IPS DF 6.9 (cell line): Measurements from ENCODE around the gene LMNTD1.
"Not testable (repeated sequence)": the region's sequence is repeated elsewhere in the genome, so short reads cannot be mapped to it uniquely, and the experiment has no call there.

Source experiments
- DNase-seq: peaks from one replicate; pipeline ENCODE4 v3.0.0-alpha.2; 2013; ENCODE audit warnings: low read depth, low spot score
- H3K27ac ChIP-seq: one replicate; pipeline ENCODE4 v1.5.1; 2013; ENCODE audit warnings: low read length, control low read depth
- H3K27me3 ChIP-seq: 2 replicates; pipeline ENCODE4 v1.6.1; 2013; ENCODE audit warnings: mild to moderate bottlenecking, low read length; ENCODE audit not compliant: control insufficient read depth, insufficient read depth
- H3K36me3 ChIP-seq: 2 replicates; pipeline ENCODE4 v1.6.1; 2013; ENCODE audit warnings: low read length; ENCODE audit not compliant: control insufficient read depth, insufficient read depth
- H3K4me1 ChIP-seq: 2 replicates; pipeline ENCODE4 v1.6.1; 2013; ENCODE audit warnings: low read length; ENCODE audit not compliant: control insufficient read depth, insufficient read depth
- H3K4me3 ChIP-seq: 2 replicates; pipeline ENCODE4 v1.5.1; 2013; ENCODE audit warnings: mild to moderate bottlenecking, low read length
- H3K9me3 ChIP-seq: 2 replicates; pipeline ENCODE4 v1.6.1; 2013; ENCODE audit warnings: low read length, inconsistent platforms; ENCODE audit not compliant: control insufficient read depth, insufficient read depth
- WGBS: extraction: QIAGEN DNeasy Blood & Tissue Kit; methylation state at CpG from one replicate; pipeline ENCODE4 v1.1.7; 2013; ENCODE audit warnings: mixed read lengths, missing lambda C conversion rate; ENCODE audit not compliant: insufficient read length, insufficient coverage; 5-methylcytosine and 5-hydroxymethylcytosine counted together

LMNTD1 gene

DNA sequence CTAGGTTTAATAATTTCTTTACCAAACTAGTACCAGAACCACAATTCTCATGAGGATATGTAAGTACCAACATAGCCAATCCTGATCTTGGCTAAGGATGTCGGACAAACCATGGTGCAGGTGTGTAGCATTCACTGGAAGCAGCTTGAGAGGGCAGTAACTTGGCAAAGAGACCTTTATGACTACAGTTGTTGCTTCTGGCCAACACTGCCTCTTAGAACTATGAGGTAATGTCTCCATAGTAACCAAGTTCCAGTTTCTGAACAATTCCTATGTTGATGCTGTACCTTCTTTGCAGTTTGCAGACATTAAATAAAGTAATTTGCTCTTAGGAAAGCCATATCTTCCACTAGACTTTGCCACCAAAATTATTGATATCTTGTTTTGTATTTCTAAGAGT lies at the start of gene LMNTD1:
Gene LMNTD1 (minus strand): TSS at position 186 of the 400 bp plus-strand sequence. CDS start 324 bp downstream, outside the sequence.
- H3K36me3 ChIP-seq, result no peaks in the 10 kb centered on the region
- H3K9me3 ChIP-seq, result no peaks in the 10 kb centered on the region
- no peak within 1 kb of the TSS for H3K27ac ChIP-seq
- H3K4me1 ChIP-seq, result no peaks in the 10 kb centered on the region
- DNase-seq, result no peak
- WGBS, result no CpG with 5 or more reads among the region's 1 CpG
- no peak within 1 kb of the TSS for H3K4me3 ChIP-seq
- H3K27me3 ChIP-seq, result no peaks in the 10 kb centered on the region

DNA sequence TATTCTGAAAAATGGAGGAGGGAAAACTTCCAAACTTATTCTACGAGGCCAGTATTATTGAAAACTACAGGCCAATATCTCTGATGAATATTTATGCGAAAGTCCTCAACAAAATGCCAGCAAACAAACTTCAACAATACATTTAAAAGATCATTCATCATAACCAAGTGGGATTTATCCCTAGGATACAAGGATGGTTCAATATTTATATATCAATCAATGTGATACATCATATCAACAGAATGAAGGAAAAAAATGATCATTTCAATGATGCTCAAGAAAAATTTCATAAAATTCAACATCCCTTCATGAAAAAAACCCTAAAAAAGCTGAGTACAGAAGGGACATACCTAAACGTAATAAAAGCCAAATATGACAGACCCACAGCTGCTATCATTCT lies 45.9 kb upstream of the LMNTD1 start:
- WGBS, result no CpG with 5 or more reads among the region's 3 CpGs

GRCh38 chr12:25595496-25595895 lies 42.4 kb upstream of the LMNTD1 start:
- not testable (repeated sequence) for H3K9me3 ChIP-seq, H3K4me3 ChIP-seq, DNase-seq, H3K27me3 ChIP-seq, H3K36me3 ChIP-seq, H3K27ac ChIP-seq, H3K4me1 ChIP-seq

More for the DNA sequence above, 45.9 kb upstream of the LMNTD1 start:
- H3K36me3 ChIP-seq, result no peaks in the 10 kb centered on the region
- H3K4me1 ChIP-seq, result no peaks in the 10 kb centered on the region
- no peak for DNase-seq
- H3K27me3 ChIP-seq, result no peaks in the 10 kb centered on the region
- H3K27ac ChIP-seq, result no peak overlapping the region
- no peak overlapping the region for H3K4me3 ChIP-seq
- H3K9me3 ChIP-seq, result no peaks in the 10 kb centered on the region

GRCh38 chr12:25594376-25594775 lies 41.3 kb upstream of the LMNTD1 start:
- Histone ChIP-seq H3K36me3 (no peaks in the 10 kb centered on the region), H3K27ac (no peak overlapping the region), H3K27me3 (no peaks in the 10 kb centered on the region), H3K9me3 (no peaks in the 10 kb centered on the region), H3K4me3 (no peak overlapping the region), H3K4me1 (no peaks in the 10 kb centered on the region; the same call in 1 of the 2 replicates)
- no CpG with 5 or more reads among the region's 2 CpGs for WGBS
- DNase-seq, result no peak

- Histone ChIP-seq H3K27ac (no peak overlapping the region), H3K4me1 (no peaks in the 10 kb centered on the region; the same call in 1 of the 2 replicates), H3K4me3 (no peak overlapping the region), H3K36me3 (no peaks in the 10 kb centered on the region), H3K27me3 (no peaks in the 10 kb centered on the region), H3K9me3 (no peaks in the 10 kb centered on the region)
- DNase-seq, result no peak
- no CpG with 5 or more reads among the region's 5 CpGs for WGBS
Measured at GRCh38 chr12:25592725-25593495, 39.8 kb upstream of the LMNTD1 start.

DNA sequence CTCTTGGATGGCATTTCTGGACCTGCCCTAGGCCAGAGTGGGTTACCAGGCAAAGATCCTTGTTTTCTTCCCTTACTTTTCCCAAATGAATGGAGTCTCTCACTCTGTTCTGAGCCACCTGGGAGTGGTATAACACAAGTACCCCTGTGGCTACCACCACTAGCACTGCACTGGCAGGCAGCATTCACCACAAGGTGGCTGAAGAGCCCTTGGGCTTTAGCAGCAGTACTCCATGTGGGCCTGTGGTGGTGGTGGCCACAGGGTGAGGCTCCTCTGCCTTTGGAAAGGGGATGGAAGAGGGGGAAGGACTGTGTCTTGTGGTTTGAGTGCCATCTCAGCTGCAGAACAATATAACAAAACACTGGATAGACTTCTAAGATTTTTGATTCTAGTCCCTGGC lies 38.1 kb upstream of the LMNTD1 start:
- H3K36me3 ChIP-seq, result no peaks in the 10 kb centered on the region
- DNase-seq, result peak; percentile 9

DNA sequence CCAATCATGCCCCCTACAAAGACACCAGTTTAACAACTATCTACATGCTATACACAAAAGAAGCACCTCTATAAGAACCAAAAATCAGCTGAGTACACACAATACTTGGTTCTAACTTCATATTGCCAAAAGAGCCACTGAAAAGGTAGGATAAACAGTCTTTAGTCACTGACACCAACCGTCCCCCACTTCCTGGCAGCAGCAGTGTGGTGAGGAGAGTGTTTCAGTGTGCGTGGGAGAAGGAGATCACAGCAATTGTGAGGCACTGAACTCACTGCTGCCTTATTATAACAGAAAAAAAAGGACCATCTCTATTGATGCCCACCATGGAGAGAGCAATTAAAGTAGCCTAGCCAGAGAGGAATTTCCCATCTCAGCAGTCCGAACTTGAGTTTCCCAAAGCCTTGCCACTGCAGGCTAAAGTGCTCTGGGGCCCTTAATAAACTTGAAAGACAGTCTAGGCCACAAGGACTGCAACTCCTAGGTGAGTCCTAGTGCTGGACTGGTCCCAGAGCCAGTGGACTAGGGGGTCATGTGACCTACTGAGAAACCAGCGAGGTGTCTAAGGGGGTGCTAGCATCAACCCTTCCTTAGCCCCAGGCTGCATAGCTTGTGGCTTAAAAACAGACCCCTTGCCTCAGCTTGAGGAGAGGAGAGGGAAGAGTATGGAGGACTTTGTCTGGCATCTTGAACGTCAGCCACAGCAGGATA lies 37.1 kb upstream of the LMNTD1 start:
- H3K36me3 ChIP-seq, result no peaks in the 10 kb centered on the region
- no peak for DNase-seq
- no peak overlapping the region for H3K27ac ChIP-seq
- no CpG with 5 or more reads among the region's 5 CpGs for WGBS
- no peak overlapping the region for H3K4me3 ChIP-seq
- no peaks in the 10 kb centered on the region for H3K9me3 ChIP-seq
- H3K4me1 ChIP-seq, result no peaks in the 10 kb centered on the region; the same call in 1 of the 2 replicates
- H3K27me3 ChIP-seq, result no peaks in the 10 kb centered on the region

More for the DNA sequence above, 38.1 kb upstream of the LMNTD1 start:
- Histone ChIP-seq H3K27ac (no peak overlapping the region), H3K9me3 (no peaks in the 10 kb centered on the region), H3K4me3 (no peak overlapping the region), H3K4me1 (no peaks in the 10 kb centered on the region; the same call in 1 of the 2 replicates), H3K27me3 (no peaks in the 10 kb centered on the region)

DNA sequence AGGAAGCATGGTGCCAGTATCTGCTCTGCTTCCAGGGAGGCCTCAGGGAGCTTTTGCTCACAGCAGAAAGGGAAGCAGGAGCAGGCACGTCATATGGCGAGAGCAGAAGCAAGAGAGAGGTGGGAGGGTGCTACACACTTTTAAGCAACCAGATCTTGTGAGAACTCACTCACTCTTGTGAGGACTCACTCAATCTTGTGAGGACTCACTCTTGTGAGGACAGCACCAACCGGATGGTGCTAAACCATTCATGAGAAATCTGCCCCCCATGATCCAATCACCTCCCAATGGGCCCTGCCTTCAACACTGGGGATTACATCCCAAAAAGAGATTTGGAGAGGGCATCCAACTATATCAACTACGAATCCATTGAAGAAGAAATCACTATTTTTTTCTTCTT lies 34.3 kb upstream of the LMNTD1 start:
- Histone ChIP-seq H3K9me3 (no peaks in the 10 kb centered on the region), H3K4me3 (no peak overlapping the region), H3K4me1 (no peaks in the 10 kb centered on the region), H3K27ac (no peak overlapping the region), H3K27me3 (no peaks in the 10 kb centered on the region), H3K36me3 (no peaks in the 10 kb centered on the region)
- no peak for DNase-seq
- no CpG with 5 or more reads among the region's 4 CpGs for WGBS

DNA sequence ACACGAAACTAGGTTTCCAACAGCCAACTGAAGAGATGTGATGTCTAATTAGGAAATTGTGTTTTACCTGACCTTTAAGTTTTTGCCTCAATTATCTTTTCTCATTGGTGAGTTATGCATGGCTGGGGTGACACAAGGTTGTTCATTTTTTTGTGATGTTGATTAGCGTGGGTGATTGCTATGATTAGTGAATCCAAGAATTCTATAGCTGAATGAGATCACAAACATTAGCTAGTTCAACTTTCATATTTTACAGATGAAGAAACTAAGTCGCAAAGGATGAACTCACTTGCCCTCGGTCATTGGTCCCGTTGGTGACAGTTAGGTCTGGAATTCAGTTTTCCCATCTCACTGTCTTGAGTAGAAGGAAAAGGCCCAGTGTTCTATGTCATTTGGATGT lies 32.6 kb upstream of the LMNTD1 start:
- Histone ChIP-seq H3K27ac (no peak overlapping the region), H3K9me3 (no peaks in the 10 kb centered on the region), H3K4me1 (no peaks in the 10 kb centered on the region), H3K36me3 (no peaks in the 10 kb centered on the region), H3K4me3 (no peak overlapping the region), H3K27me3 (no peaks in the 10 kb centered on the region)
- WGBS, result no CpG with 5 or more reads among the region's 5 CpGs
- DNase-seq, result no peak

DNA sequence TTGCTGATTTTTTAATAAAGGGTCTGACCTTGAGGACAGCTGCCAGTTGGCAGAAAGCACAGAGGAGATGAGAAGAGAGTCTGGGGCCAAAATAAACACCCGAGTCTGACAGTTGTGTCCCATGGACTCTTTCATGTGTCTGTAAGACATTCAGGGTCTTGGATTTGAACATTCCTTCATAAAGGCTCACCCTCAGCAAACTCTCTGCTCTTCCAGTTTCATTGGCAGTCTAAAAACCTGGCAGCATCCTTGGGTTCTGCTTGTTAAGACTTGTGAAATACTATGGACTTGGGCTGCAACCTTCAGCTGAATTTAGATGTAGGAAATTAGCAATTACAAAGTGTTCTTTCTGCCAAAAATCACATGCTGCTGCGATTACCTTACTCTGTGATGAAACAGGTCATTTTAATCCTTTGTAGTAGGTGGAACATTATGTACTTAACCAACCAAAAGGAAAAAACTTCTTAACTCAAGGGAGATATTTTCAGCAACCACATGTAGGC lies 32.0 kb upstream of the LMNTD1 start:
- WGBS, result no CpG with 5 or more reads among the region's 2 CpGs
- Histone ChIP-seq H3K4me3 (no peak overlapping the region), H3K4me1 (no peaks in the 10 kb centered on the region), H3K27ac (no peak overlapping the region), H3K27me3 (no peaks in the 10 kb centered on the region), H3K36me3 (no peaks in the 10 kb centered on the region), H3K9me3 (no peaks in the 10 kb centered on the region)
- no peak for DNase-seq
